Measurements from ENCODE around the gene MACROH2A1. TPM values are rescaled to one million over a fixed set of nuclear protein-coding genes. Genes with fewer than 3 reads are reported as not detected.
A peak's percentile ranks its signal among the peaks of the same experiment; 100 is the strongest.

The MACROH2A1 gene
- total RNA-seq = 42.9 TPM

DNA sequence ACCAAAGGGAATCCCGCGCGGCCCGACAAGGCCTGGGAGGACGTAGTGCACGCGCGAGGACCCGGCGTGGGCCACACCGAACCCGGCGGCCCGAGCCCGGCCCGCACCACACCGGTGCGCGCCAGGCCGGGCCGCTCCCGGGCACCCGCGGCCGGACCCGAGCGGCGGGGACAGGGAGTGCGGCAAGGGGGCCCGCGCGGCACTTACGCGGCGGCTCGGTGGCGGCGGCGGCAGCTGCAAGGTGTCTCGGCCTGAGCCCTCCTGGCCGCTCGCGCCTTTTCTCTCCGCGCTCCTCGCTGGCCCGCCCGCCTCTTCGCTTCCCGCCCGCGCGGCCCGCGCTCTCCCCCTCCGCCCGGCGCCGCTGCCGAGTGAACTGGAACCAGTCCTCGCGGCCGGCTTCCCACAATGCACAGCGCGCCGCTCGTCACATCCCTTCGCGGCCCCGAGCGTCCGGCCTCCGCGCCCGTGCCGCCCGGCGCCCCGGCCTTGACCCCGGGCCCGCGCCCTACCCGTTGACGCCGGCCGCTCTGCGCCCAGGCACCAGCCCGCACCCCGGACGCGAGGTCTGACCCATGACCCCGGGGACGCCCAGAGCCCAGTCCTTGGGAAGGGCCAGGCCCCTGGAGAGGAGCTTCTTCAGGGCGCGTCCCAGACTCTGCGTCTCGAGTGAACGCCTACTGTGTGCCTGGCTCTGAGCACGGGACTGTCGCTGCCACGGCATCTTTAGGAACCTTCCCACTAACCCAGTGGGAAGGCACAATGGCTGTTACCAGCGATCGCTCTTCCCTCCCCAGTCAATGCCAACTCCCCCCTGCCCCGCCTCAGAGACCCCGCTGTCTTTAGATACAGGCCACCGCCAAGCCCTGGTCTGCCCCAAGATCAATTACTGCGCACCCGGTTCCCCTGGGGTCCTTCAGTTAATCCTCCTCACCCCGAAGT, at the start of gene MACROH2A1:
Gene MACROH2A1, minus strand, starts transcription at position 377 of the 939 bp plus-strand sequence. CDS start 10,138 bp downstream, outside the sequence.
- DNase-seq (ENCODE audit: low spot score) (peak; percentile 92), ATAC-seq (peak; percentile 97)

DNA sequence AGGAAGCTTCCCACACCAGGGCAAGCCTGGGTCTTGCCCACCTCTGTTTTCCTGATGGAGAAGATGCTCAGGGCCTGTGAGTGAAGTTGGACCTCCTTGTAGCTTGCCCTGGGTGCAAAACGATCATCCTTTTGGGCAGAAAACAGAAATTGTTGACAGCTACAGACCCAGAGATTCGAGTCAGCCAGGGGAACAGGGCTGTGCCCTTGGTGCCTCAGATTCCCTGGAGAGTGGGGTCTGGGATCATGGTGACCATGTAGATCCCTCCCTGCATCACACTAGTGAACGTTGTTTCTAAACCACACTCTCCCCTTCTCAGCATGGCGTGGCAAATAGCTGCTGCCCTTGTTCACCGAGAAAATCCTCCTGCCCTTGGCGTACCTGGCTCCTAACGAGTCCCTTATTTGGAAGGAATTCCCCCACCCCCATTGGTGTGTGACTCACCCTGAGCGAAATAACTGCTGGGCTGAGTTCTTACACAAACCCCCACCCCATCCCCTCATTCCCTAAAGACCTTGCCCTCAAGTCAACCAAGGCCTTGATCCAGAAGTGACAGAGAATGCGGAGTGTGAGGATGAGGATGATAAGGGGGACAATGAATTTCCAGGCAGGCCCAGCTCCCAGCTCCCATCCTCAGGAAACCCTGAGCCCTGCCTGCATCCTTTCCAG, 49.2 kb upstream of the MACROH2A1 start:
- ATAC-seq (no peak), DNase-seq (ENCODE audit: low spot score) (no peak)

DNA sequence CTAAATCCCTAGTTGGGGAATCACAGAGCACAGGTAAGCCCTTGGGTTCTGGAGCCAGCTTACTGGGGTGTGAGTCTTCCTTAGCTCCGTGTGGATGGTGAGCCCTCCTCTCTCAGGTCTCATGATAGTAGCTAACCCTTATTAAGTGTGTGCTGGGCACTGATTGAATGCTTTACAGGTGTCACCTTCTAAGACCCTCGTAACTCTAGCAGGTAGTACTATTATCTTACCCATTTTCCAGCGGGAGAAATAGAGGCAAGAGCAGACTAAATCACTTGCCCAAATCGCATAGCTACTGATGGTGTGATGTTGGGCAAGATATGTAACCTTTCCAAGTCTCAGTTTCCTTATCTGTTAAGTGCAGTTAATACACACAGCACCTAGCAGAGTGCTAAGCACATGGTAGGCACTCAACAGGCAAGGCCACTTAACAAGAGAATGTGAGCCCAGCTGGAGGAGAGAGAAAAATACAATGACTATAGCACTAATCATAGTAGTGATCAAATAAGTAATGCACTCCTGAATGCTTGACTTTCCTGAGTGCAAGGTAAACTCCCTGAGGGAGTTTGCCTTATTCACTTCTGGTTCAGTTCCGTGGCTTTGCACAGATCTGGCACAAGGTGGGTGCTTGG, 48.4 kb upstream of the MACROH2A1 start, which contains the start of gene DCANP1:
Gene DCANP1, minus strand, starts transcription at position 51 of the 632 bp plus-strand sequence. CDS start 240 bp downstream, outside the sequence.
- DNase-seq (ENCODE audit: low spot score) (peak; percentile 12), ATAC-seq (no peak)

DNA sequence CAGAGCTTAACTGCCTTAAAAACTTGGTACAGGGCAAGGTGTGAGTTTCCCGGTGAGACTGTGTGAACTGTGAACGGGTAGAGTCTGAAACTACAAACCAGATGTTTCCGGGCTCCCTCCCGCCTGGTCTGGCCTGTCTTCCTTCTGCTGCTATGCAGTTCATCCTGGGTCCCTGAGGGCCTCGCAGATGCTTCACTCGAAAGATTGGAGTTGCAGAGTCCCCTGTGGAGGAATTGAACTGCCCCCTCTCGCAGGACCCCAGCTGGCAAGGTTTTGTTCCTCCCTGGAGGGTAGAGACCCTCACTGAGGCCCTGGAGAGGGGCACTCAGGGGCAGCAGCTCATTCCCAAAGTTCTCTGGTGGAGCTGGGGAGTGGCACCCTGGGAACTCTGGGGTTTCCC, 47.6 kb upstream of the MACROH2A1 start:
- ATAC-seq = no peak
- peak; percentile 31 for DNase-seq (ENCODE audit: low spot score)

DNA sequence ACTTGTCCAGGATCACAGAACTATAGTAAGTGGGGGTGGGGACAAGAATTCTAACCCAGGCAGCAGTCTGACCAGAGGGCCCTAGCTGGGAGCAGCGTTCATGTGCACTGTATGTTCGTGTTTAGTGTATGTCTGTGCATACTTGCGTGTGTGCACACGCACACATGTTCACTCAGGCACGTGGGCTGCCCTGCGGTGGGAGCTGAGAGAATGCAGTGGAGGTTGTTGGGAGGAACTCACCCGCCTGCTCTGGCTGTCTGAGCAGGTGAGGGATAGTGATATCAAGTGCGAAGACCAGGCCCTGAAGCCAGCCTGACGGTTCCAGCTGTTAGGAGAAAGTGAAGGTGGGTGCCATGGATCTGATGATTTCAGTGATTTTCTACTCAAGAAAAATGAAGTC, 47.2 kb upstream of the MACROH2A1 start:
- DNase-seq (ENCODE audit: low spot score) (peak; percentile 12), ATAC-seq (no peak)

DNA sequence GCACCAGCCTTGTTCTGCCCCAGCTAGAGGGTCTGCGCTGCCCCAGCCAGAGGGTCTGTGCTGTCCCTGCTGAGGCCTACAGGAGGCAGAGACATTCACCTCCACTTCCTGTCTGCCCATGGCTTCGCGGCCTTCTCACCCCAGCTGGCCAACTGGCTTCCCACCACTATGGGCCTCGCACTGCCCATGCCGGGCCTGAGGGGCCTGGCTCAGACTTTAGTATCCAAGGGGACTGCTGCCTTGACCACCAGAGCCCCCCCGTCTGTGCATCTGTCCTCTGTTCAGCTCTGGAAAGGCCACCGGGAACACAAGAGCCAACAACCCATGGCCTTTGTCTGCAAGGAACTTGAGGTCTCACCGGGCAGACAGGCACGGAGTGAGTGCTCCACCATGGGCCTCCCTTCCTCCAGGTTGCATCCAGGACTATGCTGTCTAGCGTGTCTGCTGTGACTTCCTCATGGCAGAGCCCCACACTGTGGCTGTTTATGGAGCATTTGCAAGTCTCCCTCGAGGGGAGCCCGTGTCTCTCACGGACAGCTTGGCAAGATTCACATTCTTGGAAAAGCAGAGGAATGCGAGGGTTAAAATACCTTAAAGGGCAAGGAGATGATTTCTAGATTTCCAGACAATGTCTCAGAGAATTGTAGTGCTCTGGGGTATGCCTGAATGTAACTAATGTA, 46.4 kb upstream of the MACROH2A1 start:
- ATAC-seq (no peak), DNase-seq (ENCODE audit: low spot score) (peak; percentile 35)

DNA sequence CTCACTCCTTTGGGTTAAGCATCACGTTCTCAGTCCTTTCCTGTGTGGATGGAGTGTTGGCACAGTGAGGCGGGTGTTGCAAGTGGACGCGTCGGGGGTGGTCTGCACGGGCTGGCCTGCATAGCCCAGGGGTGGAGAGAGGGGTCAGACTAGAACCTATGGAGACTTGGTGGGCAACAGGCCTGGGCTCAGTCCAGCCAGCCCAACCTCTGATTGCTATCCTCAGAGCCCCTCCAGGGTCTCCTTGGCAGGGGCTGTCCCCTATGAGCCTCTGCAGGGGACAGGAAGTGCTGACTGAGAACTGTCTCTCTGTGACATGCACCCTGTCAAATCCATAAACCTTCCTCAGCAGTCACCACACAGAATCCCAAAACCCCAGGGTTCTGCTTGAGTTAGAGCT, 45.9 kb upstream of the MACROH2A1 start:
- DNase-seq (ENCODE audit: low spot score) (peak; percentile 23), ATAC-seq (no peak)

DNA sequence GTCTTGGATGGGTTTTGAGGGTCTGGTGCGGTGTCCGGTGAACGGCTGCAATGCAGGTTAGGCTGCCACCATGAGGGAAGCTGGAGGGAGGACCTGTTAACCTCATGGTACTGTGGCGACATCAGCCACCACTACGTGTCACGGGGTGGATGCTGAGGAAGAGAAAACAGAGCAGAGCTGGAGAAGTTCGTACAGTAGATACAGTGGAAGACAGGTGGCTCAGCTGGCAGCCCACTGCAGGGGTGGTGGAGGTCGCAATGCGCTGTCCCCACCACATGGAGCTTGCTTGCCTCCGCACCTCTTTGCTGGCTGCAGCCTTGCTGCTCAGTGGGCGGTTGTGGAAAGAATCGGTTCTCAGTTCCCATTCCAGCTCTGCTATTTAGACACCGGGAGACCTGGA, 45.3 kb upstream of the MACROH2A1 start:
- ATAC-seq (no peak), DNase-seq (ENCODE audit: low spot score) (peak; percentile 29)

DNA sequence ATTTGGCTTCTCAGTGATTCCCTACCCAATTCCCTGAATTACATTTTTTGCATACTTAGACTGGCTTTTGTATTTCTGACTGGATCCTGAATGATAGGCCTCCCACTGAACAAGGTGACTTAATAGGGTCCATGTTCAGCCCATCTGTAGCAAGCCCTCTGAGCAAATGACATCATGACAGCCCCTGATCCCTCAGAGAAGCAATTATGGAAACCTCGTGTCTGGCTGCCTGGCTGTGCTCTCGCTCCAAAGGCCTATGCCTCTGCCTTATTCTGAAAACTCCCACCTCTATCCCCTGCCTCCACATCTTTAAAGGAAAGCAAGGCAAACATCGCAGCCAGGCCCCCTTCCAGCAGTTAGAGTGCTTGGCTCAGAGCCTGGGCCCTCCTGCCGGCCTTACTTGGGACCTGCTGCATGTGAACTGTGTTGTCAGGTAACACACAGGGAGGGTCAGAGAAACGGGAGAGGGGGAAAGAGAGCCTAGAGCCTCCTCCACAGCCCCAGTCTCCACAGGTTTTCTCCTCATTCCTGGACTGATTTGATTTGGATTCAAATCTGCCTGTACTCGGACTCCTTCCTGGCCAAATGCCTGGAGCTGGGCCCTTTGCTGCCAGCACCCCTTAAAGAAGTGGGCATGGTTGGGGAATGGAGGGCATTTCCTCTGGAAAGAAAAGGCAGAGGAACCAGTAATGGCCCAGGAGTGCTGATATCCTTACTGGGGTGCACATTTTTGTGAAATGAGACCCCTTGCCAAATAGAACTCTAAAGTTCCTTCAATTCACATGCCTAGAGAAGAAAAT, 44.3 kb upstream of the MACROH2A1 start:
- DNase-seq (ENCODE audit: low spot score) (peak; percentile 27), ATAC-seq (no peak)

DNA sequence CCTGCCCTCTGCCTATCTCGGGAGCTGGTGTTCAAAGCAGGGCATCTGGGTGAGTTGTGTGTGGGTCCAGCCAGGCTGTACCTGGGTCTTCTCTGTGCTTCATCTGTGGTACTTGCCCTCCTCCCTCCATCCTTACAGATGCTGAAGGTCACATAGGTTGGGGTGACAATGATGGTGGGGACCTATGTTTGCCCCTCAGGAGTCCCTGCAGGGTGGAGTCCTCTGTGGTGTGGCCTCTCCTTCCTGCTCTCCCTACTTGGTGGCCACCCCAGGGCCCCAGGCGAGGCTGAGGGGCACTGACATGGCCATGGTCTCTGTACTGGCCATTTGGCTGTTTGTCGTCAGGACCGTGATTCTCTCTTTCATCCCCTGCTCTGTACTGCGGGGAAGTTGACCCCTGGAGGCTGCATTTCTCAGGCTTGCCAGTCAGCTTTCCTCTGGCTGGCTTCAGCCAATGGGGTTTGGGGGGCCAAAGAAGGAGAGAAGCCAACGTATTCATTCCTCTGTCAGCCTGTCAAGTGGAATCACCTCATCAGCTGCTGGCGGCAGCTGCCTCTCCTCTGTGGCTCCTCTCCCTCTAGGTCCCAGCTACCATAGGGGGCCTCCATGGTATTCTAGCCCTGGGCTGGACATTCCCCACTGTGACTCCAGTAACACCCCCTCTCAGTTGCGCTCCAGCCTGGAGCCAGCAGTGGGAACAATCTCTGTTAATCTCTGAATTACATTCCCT, 43.6 kb upstream of the MACROH2A1 start:
- no peak for ATAC-seq
- peak; percentile 27 for DNase-seq (ENCODE audit: low spot score)

DNA sequence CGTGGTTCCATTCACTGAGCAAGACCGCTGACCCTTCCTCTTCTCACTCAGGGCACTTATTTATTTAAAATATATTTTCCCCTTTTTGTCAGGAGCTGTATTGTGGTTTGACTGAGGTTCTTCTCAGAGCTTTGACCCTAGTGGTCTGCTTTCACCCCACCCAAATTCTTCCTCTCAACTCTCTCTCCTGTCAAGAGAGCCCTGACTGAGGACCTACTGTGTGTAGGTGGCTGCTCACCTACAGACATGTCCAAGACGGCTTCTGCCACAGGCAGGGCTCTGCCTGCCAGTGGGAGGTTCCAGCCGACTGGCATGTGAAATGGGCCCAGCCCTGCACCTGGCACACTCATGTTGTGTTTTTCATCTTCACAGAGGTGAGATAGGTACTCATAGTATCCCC, 42.9 kb upstream of the MACROH2A1 start:
- no peak for ATAC-seq
- peak; percentile 18 for DNase-seq (ENCODE audit: low spot score)

DNA sequence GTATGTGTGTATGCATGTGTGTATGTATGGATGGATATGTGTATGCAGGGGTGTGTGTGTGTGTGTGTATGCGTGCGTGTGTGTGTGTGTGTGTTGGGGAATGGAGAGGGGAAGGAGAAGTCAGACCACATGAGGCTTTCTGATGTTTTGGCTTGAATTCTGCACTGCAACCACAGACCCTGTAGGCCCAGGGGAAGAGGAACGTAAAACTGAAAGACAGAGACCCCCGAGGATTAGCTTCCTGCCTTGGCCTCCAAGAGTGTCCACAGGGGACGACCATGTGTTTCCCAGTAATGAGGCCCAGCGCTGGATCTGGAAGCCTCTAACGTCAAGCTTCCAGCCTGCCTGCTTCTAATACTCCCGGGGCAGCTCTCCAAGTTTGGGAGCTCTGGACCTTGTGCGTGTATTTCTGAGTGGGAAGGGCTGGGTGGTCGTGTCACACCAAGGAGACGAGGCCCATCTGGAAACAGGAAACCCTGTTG, 42.4 kb upstream of the MACROH2A1 start:
- DNase-seq (ENCODE audit: low spot score) (peak; percentile 28), ATAC-seq (no peak)

DNA sequence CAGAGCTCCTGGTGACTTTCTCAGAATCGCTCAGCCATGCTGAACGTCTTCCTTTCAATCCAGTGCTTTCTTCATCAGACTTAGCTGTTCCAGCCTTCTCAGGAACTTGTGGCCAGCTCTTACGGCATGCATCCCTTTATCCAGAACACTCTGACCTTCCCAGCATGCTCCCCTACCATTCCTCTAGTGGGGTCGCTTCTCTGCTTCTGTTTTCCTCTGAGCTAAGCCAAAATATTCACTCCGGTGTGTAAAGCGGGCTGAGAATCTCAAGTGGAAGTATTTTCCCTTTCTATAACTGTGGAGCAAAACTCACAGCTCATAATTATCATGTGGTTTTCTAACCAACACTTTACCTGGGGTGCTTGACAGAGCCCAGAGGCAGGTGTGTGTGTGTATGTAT, 41.9 kb upstream of the MACROH2A1 start:
- no peak for DNase-seq (ENCODE audit: low spot score)
- no peak for ATAC-seq

DNA sequence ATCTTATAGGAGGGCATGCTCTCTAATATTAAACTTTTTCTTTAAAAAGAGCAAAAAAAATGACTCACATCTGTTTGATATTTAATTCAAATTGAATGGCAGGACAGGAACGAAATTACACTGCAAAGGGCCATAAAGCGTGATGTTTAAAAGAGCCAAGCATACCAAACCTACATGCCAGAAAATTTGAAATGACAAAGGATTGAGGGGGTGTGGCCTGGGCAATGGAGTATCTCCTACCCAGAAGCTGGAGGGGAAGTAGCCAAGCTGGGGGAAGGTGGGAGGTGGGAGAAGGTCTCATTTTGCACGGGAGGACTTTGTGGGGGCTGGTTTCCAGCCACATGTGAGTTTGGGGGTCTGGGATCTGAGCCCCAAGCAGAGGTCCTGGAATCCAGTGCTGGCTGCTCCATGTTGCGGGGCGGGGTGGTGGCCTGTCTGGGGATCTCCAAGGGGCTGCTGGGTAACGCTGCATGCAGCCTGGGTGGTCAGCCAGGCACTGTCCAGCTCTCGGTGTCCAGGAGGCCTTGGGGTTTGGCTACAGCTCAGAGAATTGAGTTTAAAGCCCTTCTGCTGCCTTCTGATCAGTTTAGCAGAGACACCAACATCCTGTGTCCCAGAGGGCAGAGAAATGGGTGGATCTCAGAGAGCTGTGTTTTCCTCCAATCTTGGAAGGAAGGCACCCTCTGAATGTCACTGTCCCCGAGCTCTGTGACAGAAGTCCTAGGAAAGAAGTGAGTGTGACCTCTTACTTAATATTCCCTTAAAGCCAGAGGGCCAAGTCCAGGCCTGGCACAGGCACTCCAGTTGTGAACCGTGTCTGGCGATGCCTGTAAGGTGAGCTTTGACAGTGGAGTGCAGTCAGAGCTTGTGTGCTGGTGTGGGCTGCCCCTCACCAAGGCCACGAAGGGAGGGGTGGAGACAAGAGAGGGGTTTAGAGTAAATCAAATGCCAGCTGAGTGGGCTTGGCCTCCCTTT, 40.5 kb upstream of the MACROH2A1 start:
- DNase-seq (ENCODE audit: low spot score) (peak; percentile 33), ATAC-seq (no peak)

DNA sequence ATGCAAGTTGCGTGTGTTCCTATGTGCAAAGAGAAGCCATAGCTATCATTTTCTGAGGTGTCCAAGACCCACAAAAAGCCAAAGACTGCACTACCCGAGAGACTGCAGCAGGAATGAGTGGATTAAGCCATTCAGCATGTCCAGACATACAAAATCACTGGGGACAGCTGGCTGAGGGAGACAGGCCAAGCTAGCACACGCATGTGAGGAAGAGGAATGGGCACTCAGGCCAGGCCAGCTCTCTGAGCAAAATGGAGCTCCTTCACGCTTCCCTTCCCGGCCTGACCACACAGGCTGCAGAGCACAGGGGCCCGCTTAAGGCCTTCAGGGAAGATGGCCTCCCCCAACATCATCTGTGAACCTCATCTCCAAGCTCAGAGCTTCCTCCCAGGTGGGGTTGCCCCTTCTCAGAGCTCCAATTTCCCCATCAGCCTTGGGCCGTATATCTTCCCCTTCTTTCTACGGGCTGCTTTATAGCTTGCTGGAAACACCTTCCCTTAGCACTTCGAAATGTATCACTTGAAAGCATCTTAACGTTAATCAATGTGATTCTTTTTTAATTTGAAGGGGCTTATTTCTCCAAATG, 39.7 kb upstream of the MACROH2A1 start:
- DNase-seq (ENCODE audit: low spot score) (peak; percentile 18), ATAC-seq (no peak)

DNA sequence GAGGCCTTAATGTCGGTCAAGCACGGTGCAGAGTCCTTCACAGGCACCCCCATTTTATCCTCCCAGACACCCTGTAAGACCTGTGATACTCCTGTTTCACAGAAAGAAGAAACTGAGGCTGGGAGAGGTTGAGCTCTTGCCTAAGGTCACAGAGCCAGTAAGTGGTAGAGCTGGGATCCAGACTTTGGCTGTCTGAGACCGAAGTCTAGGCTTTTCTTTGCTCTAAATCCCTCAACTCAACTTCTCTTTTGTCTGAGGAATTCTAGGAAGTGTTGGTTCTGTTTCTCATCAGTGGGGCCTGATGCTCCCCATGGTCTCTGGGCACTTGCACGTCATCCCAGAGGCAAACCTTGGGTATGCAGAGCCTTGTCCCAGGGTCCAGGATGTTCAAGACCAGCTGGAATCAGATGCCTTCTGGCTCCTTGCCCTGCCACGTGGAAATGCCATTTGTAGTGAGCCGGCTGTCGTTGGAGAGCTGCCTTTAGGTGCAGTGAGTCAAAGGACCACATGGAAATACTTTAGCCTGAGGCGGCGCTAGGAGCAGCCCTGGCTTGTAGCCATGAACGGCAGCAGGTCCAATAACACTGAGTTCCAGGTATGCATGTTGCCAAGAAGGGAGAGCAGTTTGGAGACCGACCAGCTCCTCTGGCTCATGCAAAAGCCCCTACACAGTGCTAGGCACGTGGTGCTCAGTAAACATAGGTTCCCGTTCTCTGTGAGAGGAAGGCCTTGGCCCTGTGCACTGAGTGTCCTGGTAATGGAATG, 38.9 kb upstream of the MACROH2A1 start:
- peak; percentile 43 for DNase-seq (ENCODE audit: low spot score)
- ATAC-seq = peak; percentile 28

DNA sequence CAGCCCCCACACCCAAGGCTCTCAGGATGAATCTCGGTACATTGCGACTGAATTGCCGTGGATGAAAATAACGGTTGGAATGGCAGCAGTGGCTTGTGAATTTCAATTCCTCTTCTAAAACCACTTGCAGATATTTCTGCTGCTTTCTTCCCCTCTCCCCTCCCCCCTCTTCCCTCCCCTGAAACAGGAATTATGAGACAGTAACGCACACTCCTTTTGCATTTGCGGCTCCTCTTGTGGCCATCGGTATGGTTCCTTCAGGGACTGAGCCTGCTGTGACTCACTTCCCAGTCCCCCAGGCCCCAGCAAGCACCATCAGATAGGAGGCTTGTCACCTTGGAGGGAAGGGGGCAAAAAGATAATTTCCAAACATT, 38.4 kb upstream of the MACROH2A1 start:
- peak; percentile 35 for DNase-seq (ENCODE audit: low spot score)
- peak; percentile 39 for ATAC-seq
